PC-9 (cell line): ENCODE measurements around the gene GPRIN2. TPM values are rescaled to one million over a fixed set of nuclear protein-coding genes. Genes with fewer than 3 reads are reported as not detected.

ENCODE experiments used
- BruUV-seq: library from RNA; stranded (reverse); fragments of 400-500 nt; replicated peaks from 2 replicates; lab custom pipeline; 2021; lab: Mats Ljungman, UMichigan
- CTCF ChIA-PET: fragments of 300-600 bp; sonication (Branson Sonifier 250); formaldehyde crosslinking; loops from one replicate; lab custom pipeline; 2022; ENCODE audit warnings: antibody characterized with exemption; lab: Charles Lee
- POLR2A ChIA-PET: fragments of 300-600 bp; sonication (Branson Sonifier 250); formaldehyde crosslinking; loops from one replicate; lab custom pipeline; 2022; ENCODE audit warnings: antibody characterized with exemption; ENCODE audit not compliant: unreplicated experiment; lab: Charles Lee
- DNase-seq, 2 experiments: peaks; one replicate each; pipeline versions ENCODE4 v3.0.0 to v3.0.0-alpha.2; 2015 to 2022; ENCODE audit warnings: mixed read lengths in 1 of 2
- H2AFZ ChIP-seq: fragments of 200-600 bp; sonication (generic); 2 replicates; pipeline ENCODE4 v1.8.1; 2017; ENCODE audit warnings: antibody characterized with exemption
- H3F3A ChIP-seq: fragments of 200-600 bp; sonication (generic); 2 replicates; pipeline ENCODE4 v1.8.1; 2017; ENCODE audit warnings: antibody characterized with exemption, mild to moderate bottlenecking, low read depth; ENCODE audit not compliant: insufficient read depth
- H3K27ac ChIP-seq: fragments of 200-600 bp; sonication (generic); 2 replicates; pipeline ENCODE4 v1.6.1; 2016; ENCODE audit warnings: mixed run types
- H3K27me3 ChIP-seq: fragments of 200-600 bp; sonication (generic); 2 replicates; pipeline ENCODE4 v1.6.1; 2016; ENCODE audit warnings: low read depth, mixed run types; ENCODE audit not compliant: insufficient read depth
- H3K36me3 ChIP-seq: fragments of 200-600 bp; sonication (generic); 2 replicates; pipeline ENCODE4 v1.6.1; 2016; ENCODE audit warnings: low read depth, mixed run types
- H3K4me1 ChIP-seq: fragments of 200-600 bp; sonication (generic); replicated peaks from 2 replicates; pipeline ENCODE4 v1.6.1; 2016; ENCODE audit warnings: mixed run types; ENCODE audit not compliant: insufficient read depth
- H3K4me2 ChIP-seq: fragments of 200-600 bp; sonication (generic); 2 replicates; pipeline ENCODE4 v1.6.1; 2017; ENCODE audit warnings: mixed run types
- H3K4me3 ChIP-seq: fragments of 200-600 bp; sonication (generic); 2 replicates; pipeline ENCODE4 v1.6.1; 2016; ENCODE audit warnings: mixed run types
- H3K79me2 ChIP-seq: fragments of 200-600 bp; sonication (generic); 2 replicates; pipeline ENCODE4 v1.6.1; 2017; ENCODE audit warnings: low read depth, mixed run types
- H3K9me2 ChIP-seq: fragments of 200-600 bp; sonication (generic); 2 replicates; pipeline ENCODE4 v1.8.1; 2017; ENCODE audit warnings: mild to moderate bottlenecking; ENCODE audit not compliant: insufficient read depth
- H3K9me3 ChIP-seq: fragments of 200-600 bp; sonication (generic); 2 replicates; pipeline ENCODE4 v1.8.1; 2016; ENCODE audit warnings: low read depth; ENCODE audit not compliant: insufficient read depth
- H4K20me1 ChIP-seq: fragments of 200-600 bp; sonication (generic); 2 replicates; pipeline ENCODE4 v1.8.1; 2017; ENCODE audit not compliant: insufficient read depth
- CTCF ChIP-seq: fragments of 200-600 bp; sonication (generic); conservative IDR thresholded peaks from 2 replicates; pipeline ENCODE4 v1.6.1; 2017; ENCODE audit warnings: mixed run types, antibody characterized with exemption, mild to moderate bottlenecking, moderate library complexity
- EZH2 ChIP-seq: fragments of 200-600 bp; sonication (generic); IDR thresholded peaks from 2 replicates; pipeline ENCODE4 v1.8.0; 2017; ENCODE audit warnings: antibody characterized with exemption, low read depth
- intact Hi-C: fragments of 100-400 bp; cut with micrococcal nuclease; formaldehyde crosslinking; loops from one replicate; pipeline ENCODE4 v1.10.0; 2022; ENCODE audit not compliant: unreplicated experiment
- total RNA-seq: library from RNA; stranded (reverse); gene quantifications from 2 replicates; pipeline ENCODE4 v1.2.3, GENCODE V29; 2021

The GPRIN2 gene
- total RNA-seq, 1 experiment from 2014 or later, result 33.1 TPM

GRCh38 chr10:46525824-46526681 lies 30.4 kb downstream of the GPRIN2 start:
- Histone ChIP-seq H3K27ac (peak overlapping the region; percentile 87), H3K27me3 (no peaks in the 10 kb centered on the region), H3K4me1 (peaks cover 39% of the 10 kb centered on the region), H3F3A (peaks cover 48% of the 10 kb centered on the region), H2AFZ (no peak overlapping the region), H3K79me2 (no peaks in the 10 kb centered on the region), H3K4me3 (no peak overlapping the region), H3K9me2 (no peaks in the 10 kb centered on the region), H4K20me1 (no peaks in the 10 kb centered on the region), H3K4me2 (peak overlapping the region; percentile 76; the same call in 1 of the 2 replicates), H3K9me3 (no peaks in the 10 kb centered on the region), H3K36me3 (no peaks in the 10 kb centered on the region)
- no TSS peak for BruUV-seq
- intact Hi-C loops, result no loop called here
- DNase-seq, result no peak
- no peak for TF ChIP-seq CTCF
- TF ChIP-seq EZH2, result no peak
- ChIA-PET CTCF (interaction anchor here (1.0 kb wide), 2 partner anchors 18 to 19 kb away, joined by 3 read pairs; no protein-coding TSS in a partner anchor), POLR2A (no interaction called here)

GRCh38 chr10:46525177-46525823 lies 31.2 kb downstream of the GPRIN2 start:
- H3K9me2 ChIP-seq, result no peaks in the 10 kb centered on the region
- peak overlapping the region; percentile 76 for H2AFZ ChIP-seq
- H3K4me3 ChIP-seq, result no peak overlapping the region; the same call in 1 of the 2 replicates
- H3K36me3 ChIP-seq, result no peaks in the 10 kb centered on the region
- H3K4me2 ChIP-seq, result peak overlapping the region; percentile 76
- H3K27ac ChIP-seq, result peak overlapping the region; percentile 87
- DNase-seq, result peak; percentile 73 to 90
- peaks cover 39% of the 10 kb centered on the region for H3K4me1 ChIP-seq
- ChIA-PET CTCF (interaction anchor here (1.0 kb wide), 1 partner anchor 19 kb away, joined by 3 read pairs; no protein-coding TSS in a partner anchor), POLR2A (no interaction called here)
- no peaks in the 10 kb centered on the region for H4K20me1 ChIP-seq
- BruUV-seq, result no TSS peak
- H3K27me3 ChIP-seq, result no peaks in the 10 kb centered on the region
- H3K9me3 ChIP-seq, result no peaks in the 10 kb centered on the region
- no peak for TF ChIP-seq CTCF
- TF ChIP-seq EZH2, result no peak
- H3K79me2 ChIP-seq, result no peaks in the 10 kb centered on the region
- peaks cover 48% of the 10 kb centered on the region for H3F3A ChIP-seq
- intact Hi-C loops, result no loop called here

- Histone ChIP-seq H3K4me1 (peaks cover 39% of the 10 kb centered on the region), H3K9me2 (no peaks in the 10 kb centered on the region), H3K27me3 (no peaks in the 10 kb centered on the region), H2AFZ (peak overlapping the region; percentile 76), H3K4me2 (peak overlapping the region; percentile 76), H3K4me3 (peak overlapping the region; percentile 29; the same call in 1 of the 2 replicates), H3K79me2 (no peaks in the 10 kb centered on the region), H3K9me3 (no peaks in the 10 kb centered on the region), H4K20me1 (no peaks in the 10 kb centered on the region), H3F3A (peaks cover 48% of the 10 kb centered on the region), H3K27ac (peak overlapping the region; percentile 87), H3K36me3 (no peaks in the 10 kb centered on the region)
- DNase-seq, result peak; percentile 97 to 99
- no TSS peak for BruUV-seq
- intact Hi-C loops, result no loop called here
- ChIA-PET CTCF (interaction anchor here (1.0 to 1.6 kb wide), 2 partner anchors 20 kb away, joined by 3 to 6 read pairs; no protein-coding TSS in a partner anchor), POLR2A (interaction anchor here (0.5 to 1.1 kb wide), 3 partner anchors 20 to 882 kb away, joined by 3 to 5 read pairs (median 4); no protein-coding TSS in a partner anchor)
- TF ChIP-seq EZH2 (no peak), CTCF (peak; percentile 24)
These were observed 31.8 kb downstream of the GPRIN2 start for GRCh38 chr10:46524472-46525176.
